T1000 (cell line): Measurements from ENCODE around the gene UNC93A.
"Not testable (repeated sequence)": the region's sequence is repeated elsewhere in the genome, so short reads cannot be mapped to it uniquely, and the experiment has no call there.

Source experiments
- DNase-seq: peaks from one replicate; lab custom pipeline; 2025; ENCODE audit warnings: mixed read lengths; lab: John Stamatoyannopoulos, UW

The UNC93A gene

GRCh38 chr6:167309355-167310192 lies 18.5 kb downstream of the UNC93A start:
- DNase-seq: not testable (repeated sequence)

- DNase-seq: no peak
Measured at GRCh38 chr6:167311286-167311685, 20.2 kb downstream of the UNC93A start.

- not testable (repeated sequence) for DNase-seq
Measured at GRCh38 chr6:167311691-167312090, 20.6 kb downstream of the UNC93A start.

- no peak for DNase-seq
Measured at GRCh38 chr6:167314180-167314821, 23.2 kb downstream of the UNC93A start.

GRCh38 chr6:167317172-167317571 lies 26.1 kb downstream of the UNC93A start:
- no peak for DNase-seq

- DNase-seq: not testable (repeated sequence)
Measured at GRCh38 chr6:167318354-167318753, 27.2 kb downstream of the UNC93A start.

GRCh38 chr6:167318856-167319255 lies 27.7 kb downstream of the UNC93A start:
- not testable (repeated sequence) for DNase-seq

- not testable (repeated sequence) for DNase-seq
Measured at GRCh38 chr6:167319856-167320753, 29.0 kb downstream of the UNC93A start.

GRCh38 chr6:167320754-167321056 lies 29.6 kb downstream of the UNC93A start:
- DNase-seq: not testable (repeated sequence)

- DNase-seq: not testable (repeated sequence)
Measured at GRCh38 chr6:167321185-167321584, 30.1 kb downstream of the UNC93A start.

- DNase-seq: no peak
Measured at GRCh38 chr6:167323111-167323510, 32.0 kb downstream of the UNC93A start.

- DNase-seq: no peak
Measured at GRCh38 chr6:167324111-167324510, 33.0 kb downstream of the UNC93A start.

- no peak for DNase-seq
Measured at GRCh38 chr6:167325766-167326165, 34.7 kb downstream of the UNC93A start.

- DNase-seq: no peak
Measured at GRCh38 chr6:167327391-167327790, 36.3 kb downstream of the UNC93A start.

GRCh38 chr6:167328086-167328485 lies 37.0 kb downstream of the UNC93A start:
- DNase-seq: no peak

- no peak for DNase-seq
Measured at GRCh38 chr6:167329014-167329413, 37.9 kb downstream of the UNC93A start.

GRCh38 chr6:167330750-167331149 lies 39.6 kb downstream of the UNC93A start:
- DNase-seq: no peak

- no peak for DNase-seq
Measured at GRCh38 chr6:167331565-167331964, 40.5 kb downstream of the UNC93A start.

- no peak for DNase-seq
Measured at GRCh38 chr6:167336844-167337630, 45.9 kb downstream of the UNC93A start.

- DNase-seq: no peak
Measured at GRCh38 chr6:167337675-167338449, 46.7 kb downstream of the UNC93A start.
